ENCODE results near the gene MMP7.

GRCh38 chr11:102575012-102575411 lies 44.5 kb upstream of the MMP7 start:
- no peak for TF ChIP-seq CTCF (IDR thresholded peaks at IDR 0.05)
- no peak for TF ChIP-seq EZH2 (IDR thresholded peaks at IDR 0.05; ENCODE audit: borderline replicate concordance, insufficient read depth, low read depth, low read length, poor library complexity, severe bottlenecking)
